KBM-7 (cell line): Measurements from ENCODE around the gene LMOD1.
"Not testable (repeated sequence)": the region's sequence is repeated elsewhere in the genome, so short reads cannot be mapped to it uniquely, and the experiment has no call there.

ENCODE experiments used
- DNase-seq: peaks from one replicate; pipeline ENCODE4 v3.0.0-alpha.2; 2015
- in situ Hi-C: fragments of 300-500 bp; cut with MboI; formaldehyde crosslinking; loops from 2 replicates; pipeline ENCODE4 v1.14.3; 2020; ENCODE audit warnings: low sequenced_read_pairs, low pct_unique_long_range_greater_than_20kb, mixed read lengths

Gene LMOD1

DNA sequence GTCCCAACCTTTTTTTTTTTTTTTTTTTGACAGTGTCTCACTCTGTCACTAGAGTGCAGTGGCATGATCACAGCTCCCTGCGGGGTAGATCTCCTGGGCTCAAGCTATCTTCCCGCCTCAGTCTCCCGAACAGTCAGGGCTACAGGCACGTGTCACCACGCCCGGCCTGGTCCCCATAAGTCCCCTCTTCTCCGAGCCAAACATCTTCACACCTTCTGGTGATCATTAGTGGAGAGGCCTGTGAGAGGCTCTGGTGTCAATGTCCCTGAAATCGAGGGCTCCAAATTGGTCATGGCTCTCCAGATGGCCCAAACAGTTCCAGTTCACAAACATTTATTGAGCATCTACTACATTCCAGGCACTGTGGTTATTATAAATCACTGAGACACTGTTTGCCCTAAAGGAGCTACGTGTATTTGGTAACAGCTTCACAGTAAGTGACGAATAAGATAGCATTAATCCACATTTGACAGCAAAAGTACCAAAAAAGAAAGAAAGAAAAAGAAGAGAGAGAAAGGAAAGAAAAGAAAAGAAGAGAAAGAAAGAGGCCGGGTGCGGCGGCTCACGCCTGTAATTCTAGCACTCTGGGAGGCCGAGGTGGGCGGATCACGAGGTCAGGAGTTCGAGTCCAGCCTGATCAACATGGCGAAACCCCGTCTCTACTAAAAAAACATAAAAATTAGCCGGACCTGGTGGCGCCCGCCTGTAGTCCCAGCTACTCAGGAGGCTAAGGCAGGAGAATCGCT lies 8.1 kb upstream of the LMOD1 start:
- in situ Hi-C loops, result loop anchor here (10.0 kb wide), 1 partner anchor 50 kb away; no protein-coding TSS in a partner anchor

DNA sequence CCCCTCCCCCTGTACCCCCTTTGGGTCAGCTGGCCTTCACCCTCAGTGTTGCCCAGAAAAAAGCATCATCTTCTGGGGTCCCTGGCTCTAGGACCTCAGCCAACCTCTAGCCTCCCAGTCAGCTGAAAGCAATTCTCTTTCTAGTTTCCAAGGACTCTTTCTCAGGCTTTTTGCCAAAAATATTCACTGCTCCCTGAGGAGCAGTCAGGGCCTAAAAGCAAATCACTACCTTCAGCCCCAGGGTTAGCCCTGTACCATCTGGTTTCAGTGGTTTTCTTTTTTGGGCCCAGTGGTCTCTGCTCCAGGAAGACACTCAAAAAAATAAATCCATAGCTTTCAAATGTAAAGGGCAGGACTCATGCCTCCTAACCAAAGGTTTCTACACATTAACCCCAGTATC lies 3.1 kb upstream of the LMOD1 start:
- in situ Hi-C loops, result no loop called here
- DNase-seq, result no peak

More for the DNA sequence above, 8.1 kb upstream of the LMOD1 start:
- DNase-seq, result no peak

DNA sequence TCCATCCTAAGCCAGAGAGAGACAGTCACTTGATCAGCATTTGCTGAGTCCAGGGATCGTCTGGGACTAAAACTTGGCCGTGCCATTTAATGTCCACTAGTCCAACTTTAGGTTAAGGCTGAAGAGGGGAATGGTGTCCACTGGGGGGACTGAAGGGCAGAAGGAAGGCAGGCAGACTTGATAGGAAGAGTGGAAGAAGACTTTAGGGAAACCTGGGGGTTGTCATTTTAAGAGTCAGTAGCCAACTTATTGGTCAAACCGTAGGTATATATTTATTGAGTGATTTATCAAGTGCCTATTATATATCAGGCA lies 1.3 kb upstream of the LMOD1 start:
- in situ Hi-C loops, result no loop called here
- no peak for DNase-seq

DNA sequence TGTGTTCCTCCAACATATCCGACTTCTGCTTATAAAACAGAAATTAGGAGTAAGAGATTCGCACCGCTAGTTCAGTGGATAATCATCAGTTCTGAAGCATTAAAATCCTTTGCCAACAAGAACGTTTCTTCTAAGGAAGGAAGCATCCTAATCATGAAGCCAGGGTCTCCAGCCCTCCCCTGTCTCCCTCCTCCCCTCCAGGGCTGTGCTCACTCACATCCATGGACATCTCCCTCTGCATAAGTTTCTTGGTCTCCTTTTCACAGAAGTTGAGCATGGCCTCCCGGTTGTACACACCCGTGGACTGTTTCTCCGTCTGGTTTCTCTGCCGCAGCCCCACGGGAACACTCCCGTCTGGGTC lies 505 bp downstream of the LMOD1 start:
- no peak for DNase-seq
- in situ Hi-C loops, result no loop called here

DNA sequence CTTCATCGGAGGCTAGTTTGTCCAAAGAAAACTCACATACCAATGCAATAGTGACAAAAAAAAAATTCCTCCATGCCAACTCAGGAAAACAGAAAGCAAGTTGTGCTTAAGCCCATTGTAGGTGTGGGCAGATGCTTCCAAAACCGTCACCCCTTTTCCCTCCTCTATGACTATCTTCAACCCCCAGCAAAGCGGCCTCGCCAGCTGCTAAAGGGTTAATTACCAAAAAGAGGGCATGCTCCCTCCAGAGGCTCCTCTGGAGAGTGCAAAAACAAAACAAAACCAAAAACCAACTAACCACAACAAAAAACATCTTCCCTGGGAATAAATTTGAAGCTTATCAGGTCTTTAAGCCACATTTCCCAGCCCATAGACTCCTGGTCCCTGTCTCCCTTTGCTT lies 1.2 kb downstream of the LMOD1 start:
- in situ Hi-C loops, result no loop called here
- no peak for DNase-seq

DNA sequence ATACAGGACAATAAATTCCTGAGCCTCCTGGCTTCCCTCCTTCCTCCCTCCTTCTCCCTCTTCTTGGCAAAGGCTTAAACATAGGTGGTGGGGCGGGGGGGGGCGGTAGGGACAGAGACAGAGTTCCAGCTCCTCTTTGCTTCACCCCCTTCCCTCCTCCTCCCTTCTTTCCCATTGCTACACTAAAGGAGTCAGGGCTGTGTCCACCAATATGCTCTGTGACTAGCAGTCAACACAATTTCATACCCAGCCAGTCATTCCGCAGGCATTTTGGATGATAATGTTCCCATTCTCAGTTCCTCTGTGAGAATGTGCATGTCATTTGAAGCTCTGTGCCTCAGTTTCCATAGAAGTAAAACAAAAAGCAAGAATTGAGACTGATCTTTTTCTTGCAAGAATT lies 1.7 kb downstream of the LMOD1 start:
- DNase-seq, result no peak
- in situ Hi-C loops, result no loop called here

DNA sequence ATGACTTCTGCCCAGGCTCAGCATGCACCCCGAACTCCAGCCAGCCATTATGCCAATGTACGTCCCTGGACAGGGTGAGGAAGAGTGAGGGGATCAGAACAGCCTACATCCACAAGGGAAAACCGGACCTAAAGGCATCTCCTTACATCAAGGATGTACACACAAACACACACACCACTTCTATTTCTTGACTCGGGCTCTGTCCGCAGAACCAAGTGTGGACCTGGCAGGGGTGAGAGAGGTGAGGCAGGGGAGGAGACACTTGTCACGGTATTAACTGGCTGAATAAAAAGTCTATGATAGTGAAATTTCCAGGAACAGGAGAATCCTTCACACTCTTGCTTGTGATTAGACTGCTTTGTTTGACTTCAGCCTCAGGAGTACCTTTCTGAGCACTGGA lies 2.3 kb downstream of the LMOD1 start:
- DNase-seq, result no peak
- in situ Hi-C loops, result no loop called here

DNA sequence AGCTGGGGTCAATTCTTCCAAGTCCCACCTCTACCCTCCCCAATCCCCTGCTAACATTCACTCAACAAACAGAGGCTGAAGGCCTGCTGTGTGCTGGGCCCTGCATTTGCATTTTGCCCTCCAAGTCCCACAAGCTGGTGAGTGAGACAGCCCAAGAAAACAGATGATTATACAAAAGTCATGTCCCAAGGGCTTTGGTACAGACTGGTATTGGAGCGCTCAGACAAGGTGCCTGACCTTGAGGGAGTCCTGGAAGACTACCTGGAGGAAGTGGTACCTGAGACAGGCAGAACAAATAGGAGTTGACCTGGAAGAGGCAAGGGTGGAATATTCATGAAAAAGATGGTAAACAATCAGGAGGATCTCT lies 4.2 kb downstream of the LMOD1 start:
- in situ Hi-C loops, result no loop called here
- no peak for DNase-seq

DNA sequence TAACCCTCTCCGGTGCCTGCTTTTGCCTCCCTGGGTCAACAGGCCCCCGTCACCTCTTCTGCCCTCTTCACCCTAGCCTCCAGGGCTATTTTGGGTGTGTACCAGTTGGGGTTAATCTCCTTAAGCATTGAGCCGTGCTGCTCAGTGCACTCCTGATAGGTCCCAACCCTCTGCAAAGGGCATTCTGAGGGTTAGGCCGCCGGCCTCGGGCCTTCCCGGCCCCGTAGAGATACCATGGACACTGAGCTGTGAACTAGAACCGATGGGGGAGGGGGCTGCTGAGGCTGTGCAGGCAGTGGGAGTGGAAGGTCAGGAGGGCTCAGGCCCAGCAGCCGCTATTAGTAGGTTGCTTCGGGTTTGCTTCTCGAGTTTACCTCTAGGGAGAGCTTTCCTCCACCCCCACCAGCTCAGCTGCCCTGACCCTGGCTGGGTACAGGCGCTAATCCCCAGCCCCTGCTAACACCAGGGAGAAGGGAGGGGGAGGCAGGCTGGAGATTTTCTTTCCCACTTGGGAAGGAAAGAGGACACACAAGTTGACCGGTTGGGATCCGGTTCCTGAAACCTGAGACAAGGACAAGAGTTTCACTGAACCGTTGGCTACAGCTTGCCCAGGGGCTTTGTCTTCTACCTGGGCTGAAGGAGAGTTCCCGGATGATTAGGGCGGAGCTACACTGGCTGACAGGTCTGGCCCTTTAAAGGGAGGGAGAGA lies 4.8 kb downstream of the LMOD1 start:
- DNase-seq, result no peak
- in situ Hi-C loops, result no loop called here

DNA sequence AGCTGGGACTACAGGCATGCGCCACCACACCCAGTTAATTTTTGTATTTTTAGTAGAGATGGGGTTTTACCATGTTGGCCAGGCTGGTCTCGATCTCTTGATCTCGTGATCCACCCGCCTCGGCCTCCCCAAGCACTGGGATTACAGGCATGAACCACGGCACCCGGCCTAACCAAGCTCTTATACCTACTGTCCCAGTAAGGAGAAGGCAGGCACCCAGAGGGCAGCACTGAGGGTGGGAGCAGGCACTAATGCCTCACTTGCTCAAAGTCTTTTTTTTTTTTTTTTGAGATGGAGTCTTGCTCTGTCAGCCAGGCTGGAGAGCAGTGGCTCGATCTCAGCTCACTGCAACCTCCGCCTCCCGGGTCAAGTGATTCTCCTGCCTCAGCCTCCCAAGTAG lies 6.0 kb downstream of the LMOD1 start:
- DNase-seq, in situ Hi-C loops: not testable (repeated sequence)

DNA sequence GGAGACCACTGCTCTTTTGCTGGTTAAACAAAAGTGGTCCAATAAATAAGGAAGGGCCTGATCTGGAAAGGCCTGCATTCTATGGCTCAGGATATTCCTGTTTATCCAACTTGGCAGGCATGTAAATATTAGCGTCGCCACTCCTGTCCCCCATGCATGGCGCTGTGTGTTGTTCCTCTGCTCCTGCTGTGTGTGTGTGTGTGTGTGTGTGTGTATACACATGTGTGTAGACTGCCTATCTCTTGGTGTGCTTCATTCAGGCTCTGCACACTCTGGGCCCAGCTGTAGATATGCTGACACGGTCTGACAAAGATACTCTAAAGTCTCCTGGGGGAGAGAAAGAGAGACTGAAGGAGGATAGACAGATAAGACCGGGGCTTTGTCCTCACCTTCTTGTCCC lies 6.8 kb downstream of the LMOD1 start:
- in situ Hi-C loops, result no loop called here

DNA sequence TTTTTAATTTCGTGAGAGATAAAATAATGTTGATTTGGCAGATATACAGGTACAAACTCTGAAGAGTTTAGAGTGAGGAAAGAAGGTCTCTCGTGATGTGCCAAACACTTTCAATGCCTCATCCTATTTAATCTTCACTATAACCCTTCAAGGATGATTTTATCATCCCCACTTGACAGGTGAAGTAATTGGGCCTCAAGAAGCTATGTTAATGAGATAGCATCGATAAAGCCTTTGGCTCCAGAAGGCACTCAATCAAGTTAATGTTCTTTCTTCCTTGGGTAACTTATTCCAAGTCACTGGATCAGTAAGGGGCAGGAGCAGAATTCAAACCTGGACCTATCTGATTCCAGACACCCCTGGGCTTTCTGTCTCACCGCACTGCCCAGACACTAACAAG lies 7.2 kb downstream of the LMOD1 start:
- DNase-seq, result no peak
- in situ Hi-C loops, result no loop called here

More for the DNA sequence above, 6.8 kb downstream of the LMOD1 start:
- no peak for DNase-seq

DNA sequence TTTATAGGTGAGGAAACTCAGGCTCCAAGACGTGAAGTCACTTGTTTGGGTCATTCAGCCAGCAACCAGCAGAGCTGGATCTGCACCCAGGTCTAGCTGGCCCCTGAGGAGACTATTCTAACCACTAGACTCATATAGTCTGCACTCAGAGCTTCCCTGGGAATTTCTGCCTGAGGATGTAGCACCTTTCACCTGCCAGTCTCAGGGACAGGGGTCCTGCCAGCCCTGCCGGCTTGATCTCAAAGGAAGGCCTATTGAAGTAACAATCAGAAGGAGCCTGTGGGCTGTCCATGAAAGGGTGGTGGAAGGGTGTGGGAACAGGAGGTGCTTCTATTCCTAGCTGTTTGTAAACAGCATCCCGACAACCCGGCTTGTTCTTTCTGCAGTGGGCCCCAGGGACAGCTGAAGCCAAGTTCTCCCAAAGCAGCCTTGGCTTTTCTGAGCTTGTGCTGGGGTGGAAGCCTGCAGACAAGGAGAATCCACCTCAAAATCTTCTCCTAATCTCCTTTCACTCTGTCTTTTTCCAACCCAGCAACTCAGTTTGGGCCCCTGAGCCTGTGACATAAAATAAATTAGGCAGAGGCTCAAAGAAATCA lies 7.8 kb downstream of the LMOD1 start:
- DNase-seq, result no peak
- in situ Hi-C loops, result no loop called here

DNA sequence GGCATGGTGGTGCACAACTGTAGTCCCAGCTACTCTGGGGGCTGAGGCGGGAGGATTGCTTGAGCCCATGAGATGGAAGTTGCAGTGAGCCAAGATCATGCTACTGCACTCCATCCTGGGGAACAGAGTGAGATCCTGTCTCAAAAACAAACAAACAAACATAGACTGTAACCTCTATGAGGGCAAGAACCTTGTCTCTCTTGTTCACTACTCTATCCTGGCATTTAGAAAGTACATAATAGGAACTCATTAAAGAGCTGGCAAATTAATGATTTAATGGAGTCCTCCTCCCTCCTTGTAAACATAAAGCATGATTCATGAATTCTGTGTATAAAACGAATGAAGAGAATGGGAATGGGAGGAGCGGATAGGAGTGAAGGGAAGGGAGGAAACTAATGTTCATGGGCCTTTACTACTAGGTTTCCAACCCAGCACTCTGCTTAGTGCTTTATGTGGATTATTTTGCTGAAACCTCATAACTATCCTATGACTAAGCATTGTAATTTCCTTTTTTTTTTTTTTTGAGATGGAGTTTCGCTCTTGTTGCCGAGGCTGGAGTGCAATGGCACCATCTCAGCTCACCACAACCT lies 8.6 kb downstream of the LMOD1 start:
- in situ Hi-C loops, result no loop called here
- DNase-seq, result no peak

DNA sequence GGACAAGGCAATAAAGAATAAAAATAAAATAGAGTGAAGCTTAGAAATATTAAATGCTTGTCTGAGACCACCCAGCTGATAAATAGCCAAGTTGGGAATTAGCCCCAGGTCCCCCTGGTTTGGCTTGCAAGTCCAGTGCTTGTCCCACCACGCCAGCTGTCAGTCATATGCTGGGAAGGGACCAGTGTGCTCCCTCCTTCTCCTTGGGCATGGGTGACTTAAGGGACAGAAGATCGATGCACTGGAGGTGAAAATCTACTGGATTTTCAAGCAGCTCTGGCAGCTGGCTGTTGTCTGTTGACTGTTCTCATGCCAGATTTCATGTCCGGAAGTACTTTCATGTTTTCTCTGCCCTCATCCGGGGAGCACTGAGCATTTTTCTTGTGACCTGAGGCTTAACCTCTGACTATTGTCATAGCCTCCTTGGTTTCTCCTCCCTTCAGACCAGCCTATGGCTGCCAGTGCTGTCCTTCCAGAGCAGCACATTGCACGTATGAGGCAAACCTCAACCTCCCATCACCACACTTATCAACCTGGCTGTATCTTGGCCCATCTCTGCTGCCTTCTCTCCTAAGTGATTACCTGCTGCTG lies 12.4 kb downstream of the LMOD1 start:
- DNase-seq, result no peak
- in situ Hi-C loops, result no loop called here

DNA sequence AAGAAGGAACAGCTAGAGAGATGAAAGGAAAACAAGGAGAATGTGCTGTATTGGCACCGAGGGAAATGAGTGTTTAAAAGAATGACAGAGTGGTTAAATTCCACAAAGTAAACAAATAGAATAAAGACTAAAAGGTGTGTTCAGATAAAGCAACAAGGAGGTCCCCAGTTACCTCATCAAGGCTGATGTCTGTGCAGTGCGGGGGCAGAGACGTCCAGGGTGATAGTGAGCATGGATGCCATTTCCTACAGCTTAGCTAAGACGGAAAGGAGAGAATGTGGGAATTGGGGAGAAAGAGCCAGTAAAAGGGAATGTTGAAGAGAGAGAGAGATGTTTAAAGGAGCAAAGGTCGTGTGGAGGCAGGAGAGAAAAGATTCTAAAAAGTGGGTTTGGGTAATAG lies 15.5 kb downstream of the LMOD1 start:
- no peak for DNase-seq
- in situ Hi-C loops, result no loop called here

DNA sequence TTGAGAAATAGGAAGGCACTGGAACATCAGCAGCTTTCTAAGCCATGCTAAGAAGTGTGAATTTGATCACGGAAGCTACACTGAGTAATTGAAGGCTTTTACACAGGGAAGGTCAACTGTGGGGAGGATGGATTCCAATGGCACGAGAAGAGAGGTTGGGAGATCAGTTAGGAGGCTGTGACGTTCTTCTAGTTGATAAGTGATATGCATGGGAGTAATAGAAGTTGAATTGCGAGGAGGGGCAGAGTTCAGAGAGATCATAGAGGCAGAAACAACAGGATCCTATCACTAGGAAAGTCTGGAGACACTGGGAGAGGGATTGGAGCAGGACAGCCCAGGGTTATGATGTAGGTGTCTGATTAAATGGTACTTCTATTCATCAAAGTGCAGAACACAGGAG lies 16.2 kb downstream of the LMOD1 start:
- DNase-seq, result no peak
- in situ Hi-C loops, result no loop called here

DNA sequence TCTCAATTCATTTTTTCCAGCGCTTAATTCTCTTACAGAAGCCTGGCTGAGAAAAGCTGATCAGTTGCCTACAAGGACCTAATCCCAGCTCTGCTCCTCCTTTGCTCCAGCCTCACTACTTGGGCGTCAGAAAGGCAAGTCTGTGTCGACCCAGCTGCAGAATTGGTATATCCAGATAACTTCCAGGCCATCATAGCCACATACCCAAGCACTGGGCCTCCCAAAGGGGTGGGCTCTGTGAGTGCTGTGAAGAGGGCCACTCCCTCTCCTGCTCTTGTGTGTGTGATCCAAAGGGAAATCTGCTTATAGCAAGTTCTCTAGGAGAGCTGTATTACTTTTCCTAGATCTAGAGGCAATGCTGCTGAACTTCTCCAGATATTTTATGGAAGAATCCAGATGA lies 18.1 kb downstream of the LMOD1 start:
- DNase-seq, result no peak

DNA sequence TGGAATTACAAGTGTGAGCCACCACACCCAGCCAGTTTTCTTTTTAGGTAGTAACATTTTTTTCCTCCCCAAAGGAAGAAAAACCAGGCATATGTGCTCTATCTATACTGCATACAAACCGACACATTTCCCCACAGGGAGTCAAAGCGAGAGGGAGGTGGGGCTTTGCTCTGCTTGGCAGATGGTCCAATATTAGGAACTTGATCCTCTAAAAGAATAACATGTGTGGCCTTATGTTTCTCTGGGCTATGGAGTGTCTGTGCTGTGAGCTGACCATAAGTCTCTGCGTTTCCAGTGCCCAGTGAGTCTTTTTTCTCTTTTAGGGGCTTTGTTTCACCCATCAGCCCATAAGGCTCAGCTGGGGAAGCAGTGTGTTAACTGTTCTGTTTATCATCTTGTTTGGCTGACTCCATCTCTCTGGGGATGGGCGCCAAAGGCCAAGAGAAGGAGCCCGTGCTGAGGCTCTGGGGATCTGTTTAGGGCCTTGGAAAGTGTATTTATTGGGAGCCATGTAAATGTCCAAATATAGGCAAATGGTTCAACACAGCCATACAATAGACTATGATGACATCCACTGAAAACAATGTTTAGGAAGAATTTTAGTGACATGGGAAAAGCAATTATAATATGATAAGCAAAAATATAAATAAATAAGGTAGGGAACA lies 20.2 kb downstream of the LMOD1 start:
- in situ Hi-C loops, result no loop called here
- no peak for DNase-seq

More for the DNA sequence above, 18.1 kb downstream of the LMOD1 start:
- in situ Hi-C loops, result no loop called here

DNA sequence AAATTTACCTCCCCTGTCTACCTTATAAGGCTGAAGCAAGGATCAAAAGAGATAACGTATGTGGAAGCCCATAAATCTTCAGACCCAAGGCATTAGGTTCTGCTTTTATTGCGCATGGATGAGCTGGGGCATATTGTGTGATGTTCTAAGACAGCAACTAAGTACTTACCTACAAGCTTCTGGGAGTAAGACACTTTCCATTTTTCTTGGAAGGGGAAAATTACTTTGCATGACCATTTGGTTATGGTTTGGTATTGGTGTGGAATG lies 21.1 kb downstream of the LMOD1 start:
- in situ Hi-C loops, result no loop called here
- DNase-seq, result no peak
